GOT3 (cell line): ENCODE measurements around the gene CBL.

Source experiments
- DNase-seq: peaks from one replicate; lab custom pipeline; 2025; ENCODE audit warnings: mixed read lengths; lab: John Stamatoyannopoulos, UW

Gene CBL

GRCh38 chr11:119334174-119334930, 128.2 kb downstream of the CBL start, which contains the start of gene RNF26:
TSS of gene RNF26 (plus strand) at chr11:119334527. CDS start at chr11:119335123, 596 bp downstream.
- peak; percentile 63 for DNase-seq

- DNase-seq, result no peak
Measured at GRCh38 chr11:119335091-119335654, 129.0 kb downstream of the CBL start.

- DNase-seq, result no peak
Measured at GRCh38 chr11:119335655-119336543, 129.8 kb downstream of the CBL start.

- DNase-seq, result no peak
Measured at GRCh38 chr11:119336744-119337469, 130.8 kb downstream of the CBL start.

GRCh38 chr11:119337581-119338317, 131.6 kb downstream of the CBL start:
- no peak for DNase-seq

- no peak for DNase-seq
Measured at GRCh38 chr11:119338318-119338890, 132.3 kb downstream of the CBL start.

- DNase-seq, result no peak
Measured at GRCh38 chr11:119338965-119339588, 132.9 kb downstream of the CBL start.

GRCh38 chr11:119339589-119340334, 133.6 kb downstream of the CBL start:
- DNase-seq, result no peak

- DNase-seq, result no peak
Measured at GRCh38 chr11:119340335-119341221, 134.4 kb downstream of the CBL start, which contains the start of gene C1QTNF5. TSS of gene C1QTNF5 (minus strand) at chr11:119340883. CDS start at chr11:119340397, 486 bp downstream.

GRCh38 chr11:119341222-119342022, 135.3 kb downstream of the CBL start:
- no peak for DNase-seq

- no peak for DNase-seq
Measured at GRCh38 chr11:119342023-119342300, 135.8 kb downstream of the CBL start.

GRCh38 chr11:119342362-119343130, 136.4 kb downstream of the CBL start:
- DNase-seq, result no peak

- no peak for DNase-seq
Measured at GRCh38 chr11:119343726-119344125, 137.6 kb downstream of the CBL start.

GRCh38 chr11:119344291-119345010, 138.3 kb downstream of the CBL start:
- DNase-seq, result no peak

- DNase-seq, result no peak
Measured at GRCh38 chr11:119345685-119346084, 139.5 kb downstream of the CBL start.

GRCh38 chr11:119346605-119347004, 140.5 kb downstream of the CBL start, which contains the start of gene MFRP:
TSS of gene MFRP (minus strand) at chr11:119346705. CDS start at chr11:119346513, 192 bp downstream.
- DNase-seq, result no peak
